ENCODE results near the gene LAMB1.

LAMB1 gene

GRCh38 chr7:107877731-107878382 lies 125.1 kb downstream of the LAMB1 start:
- Histone ChIP-seq H3K79me2 (ENCODE audit: insufficient read depth, low read length) (no peaks in the 10 kb centered on the region), H3K36me3 (ENCODE audit: low read length) (no peaks in the 10 kb centered on the region), H4K20me1 (ENCODE audit: low read depth, low read length) (no peaks in the 10 kb centered on the region), H3K9ac (ENCODE audit: low read length) (no peak overlapping the region), H3K27me3 (ENCODE audit: low read length) (no peaks in the 10 kb centered on the region), H3K9me3 (ENCODE audit: insufficient read depth, low read length) (no peaks in the 10 kb centered on the region), H3K27ac (ENCODE audit: low read depth, low read length) (no peak overlapping the region), H3K4me2 (ENCODE audit: low read depth, low read length, poor library complexity, severe bottlenecking) (no peak overlapping the region), H3K9me2 (replicated peaks; ENCODE audit: insufficient read depth, low read length) (no peaks in the 10 kb centered on the region), H3K4me3 (ENCODE audit: insufficient read depth, low read length, poor library complexity, severe bottlenecking) (no peak overlapping the region), H2AFZ (ENCODE audit: low read depth, low read length, severe bottlenecking) (no peak overlapping the region), H3F3A (ENCODE audit: insufficient read depth) (0 out of 2 replicates have a peak, but pooled peaks cover 4% of the 10 kb centered on the region)
- TF ChIP-seq CTCF (IDR thresholded peaks at IDR 0.05; ENCODE audit: insufficient read depth, low read length, poor library complexity, severe bottlenecking) (no peak), EZH2phosphoT487 (conservative IDR thresholded peaks at IDR 0.05; ENCODE audit: low read length) (no peak)

- TF ChIP-seq EZH2phosphoT487 (conservative IDR thresholded peaks at IDR 0.05; ENCODE audit: low read length): no peak
- TF ChIP-seq CTCF (IDR thresholded peaks at IDR 0.05; ENCODE audit: insufficient read depth, low read length, poor library complexity, severe bottlenecking): no peak
- Histone ChIP-seq H4K20me1 (ENCODE audit: low read depth, low read length) (no peaks in the 10 kb centered on the region), H3K36me3 (ENCODE audit: low read length) (no peaks in the 10 kb centered on the region), H3K9me2 (replicated peaks; ENCODE audit: insufficient read depth, low read length) (no peaks in the 10 kb centered on the region), H3K4me3 (ENCODE audit: insufficient read depth, low read length, poor library complexity, severe bottlenecking) (no peak overlapping the region), H3K9me3 (ENCODE audit: insufficient read depth, low read length) (no peaks in the 10 kb centered on the region), H2AFZ (ENCODE audit: low read depth, low read length, severe bottlenecking) (no peak overlapping the region), H3K79me2 (ENCODE audit: insufficient read depth, low read length) (no peaks in the 10 kb centered on the region), H3K4me2 (ENCODE audit: low read depth, low read length, poor library complexity, severe bottlenecking) (no peak overlapping the region), H3K9ac (ENCODE audit: low read length) (no peak overlapping the region), H3K27me3 (ENCODE audit: low read length) (no peaks in the 10 kb centered on the region), H3F3A (ENCODE audit: insufficient read depth) (0 out of 2 replicates have a peak, but pooled peaks cover 4% of the 10 kb centered on the region), H3K27ac (ENCODE audit: low read depth, low read length) (no peak overlapping the region)
Observed at GRCh38 chr7:107876916-107877315, 126.0 kb downstream of the LAMB1 start.

GRCh38 chr7:107874605-107875446 lies 128.1 kb downstream of the LAMB1 start:
- Histone ChIP-seq H3K9me3 (ENCODE audit: insufficient read depth, low read length) (no peaks in the 10 kb centered on the region), H3K27ac (ENCODE audit: low read depth, low read length) (no peak overlapping the region), H3K27me3 (ENCODE audit: low read length) (no peaks in the 10 kb centered on the region), H3K9me2 (replicated peaks; ENCODE audit: insufficient read depth, low read length) (no peaks in the 10 kb centered on the region), H3K79me2 (ENCODE audit: insufficient read depth, low read length) (no peaks in the 10 kb centered on the region), H3K36me3 (ENCODE audit: low read length) (no peaks in the 10 kb centered on the region), H4K20me1 (ENCODE audit: low read depth, low read length) (no peaks in the 10 kb centered on the region), H3K4me2 (ENCODE audit: low read depth, low read length, poor library complexity, severe bottlenecking) (no peak overlapping the region), H3F3A (ENCODE audit: insufficient read depth) (0 out of 2 replicates have a peak, but pooled peaks cover 4% of the 10 kb centered on the region), H3K9ac (ENCODE audit: low read length) (no peak overlapping the region), H3K4me3 (ENCODE audit: insufficient read depth, low read length, poor library complexity, severe bottlenecking) (no peak overlapping the region), H2AFZ (ENCODE audit: low read depth, low read length, severe bottlenecking) (no peak overlapping the region)
- TF ChIP-seq CTCF (IDR thresholded peaks at IDR 0.05; ENCODE audit: insufficient read depth, low read length, poor library complexity, severe bottlenecking): peak; percentile 78
- no peak for TF ChIP-seq EZH2phosphoT487 (conservative IDR thresholded peaks at IDR 0.05; ENCODE audit: low read length)
